ENCODE measurements around the gene C9orf152.

C9orf152 gene

GRCh38 chr9:110156902-110157301 is 51.1 kb downstream of the C9orf152 start:
- Histone ChIP-seq H3K9me3 (ENCODE audit: severe bottlenecking) (no peaks in the 10 kb centered on the region), H3K27ac (ENCODE audit: poor library complexity, severe bottlenecking) (no peak overlapping the region), H3K27me3 (ENCODE audit: insufficient read depth, poor library complexity, severe bottlenecking) (no peaks in the 10 kb centered on the region), H3K36me3 (ENCODE audit: low read depth) (peaks cover 49% of the 10 kb centered on the region), H3K4me1 (ENCODE audit: insufficient read depth, poor library complexity, severe bottlenecking) (peaks cover 3% of the 10 kb centered on the region), H3K4me3 (ENCODE audit: severe bottlenecking) (no peak overlapping the region)
- DNase-seq (ENCODE audit: low spot score) (no peak), ATAC-seq (ENCODE audit: low read depth) (peak; percentile 26; the same call in 1 of the 3 replicates)
- TF ChIP-seq CTCF (IDR thresholded peaks at IDR 0.05; ENCODE audit: poor library complexity, severe bottlenecking), result no peak

- Histone ChIP-seq H3K9me3 (ENCODE audit: severe bottlenecking) (no peaks in the 10 kb centered on the region), H3K4me3 (ENCODE audit: severe bottlenecking) (no peak overlapping the region), H3K27me3 (ENCODE audit: insufficient read depth, poor library complexity, severe bottlenecking) (no peaks in the 10 kb centered on the region), H3K36me3 (ENCODE audit: low read depth) (peaks cover 49% of the 10 kb centered on the region), H3K27ac (ENCODE audit: poor library complexity, severe bottlenecking) (no peak overlapping the region), H3K4me1 (ENCODE audit: insufficient read depth, poor library complexity, severe bottlenecking) (peaks cover 3% of the 10 kb centered on the region)
- ATAC-seq (ENCODE audit: low read depth) (no peak), DNase-seq (ENCODE audit: low spot score) (no peak)
- no peak for TF ChIP-seq CTCF (IDR thresholded peaks at IDR 0.05; ENCODE audit: poor library complexity, severe bottlenecking)
These were observed 51.5 kb downstream of the C9orf152 start for GRCh38 chr9:110156416-110156815.

GRCh38 chr9:110155751-110156150 is 52.2 kb downstream of the C9orf152 start:
- H3K4me1 ChIP-seq (ENCODE audit: insufficient read depth, poor library complexity, severe bottlenecking), result peaks cover 3% of the 10 kb centered on the region
- H3K36me3 ChIP-seq (ENCODE audit: low read depth), result peaks cover 49% of the 10 kb centered on the region
- TF ChIP-seq CTCF (IDR thresholded peaks at IDR 0.05; ENCODE audit: poor library complexity, severe bottlenecking), result no peak
- H3K9me3 ChIP-seq (ENCODE audit: severe bottlenecking), result no peaks in the 10 kb centered on the region
- ATAC-seq (ENCODE audit: low read depth), result no peak
- H3K27me3 ChIP-seq (ENCODE audit: insufficient read depth, poor library complexity, severe bottlenecking), result no peaks in the 10 kb centered on the region
- no peak for DNase-seq (ENCODE audit: low spot score)
- H3K27ac ChIP-seq (ENCODE audit: poor library complexity, severe bottlenecking), result no peak overlapping the region
- H3K4me3 ChIP-seq (ENCODE audit: severe bottlenecking), result no peak overlapping the region

GRCh38 chr9:110153431-110153830 is 54.5 kb downstream of the C9orf152 start:
- DNase-seq (ENCODE audit: low spot score) (no peak), ATAC-seq (ENCODE audit: low read depth) (no peak)
- Histone ChIP-seq H3K36me3 (ENCODE audit: low read depth) (peaks cover 57% of the 10 kb centered on the region), H3K9me3 (ENCODE audit: severe bottlenecking) (no peaks in the 10 kb centered on the region), H3K4me3 (ENCODE audit: severe bottlenecking) (no peak overlapping the region), H3K27me3 (ENCODE audit: insufficient read depth, poor library complexity, severe bottlenecking) (no peaks in the 10 kb centered on the region), H3K27ac (ENCODE audit: poor library complexity, severe bottlenecking) (no peak overlapping the region), H3K4me1 (ENCODE audit: insufficient read depth, poor library complexity, severe bottlenecking) (peaks cover 3% of the 10 kb centered on the region)
- TF ChIP-seq CTCF (IDR thresholded peaks at IDR 0.05; ENCODE audit: poor library complexity, severe bottlenecking), result no peak

- Histone ChIP-seq H3K4me1 (ENCODE audit: insufficient read depth, poor library complexity, severe bottlenecking) (peaks cover 3% of the 10 kb centered on the region), H3K9me3 (ENCODE audit: severe bottlenecking) (no peaks in the 10 kb centered on the region), H3K36me3 (ENCODE audit: low read depth) (peaks cover 63% of the 10 kb centered on the region), H3K27ac (ENCODE audit: poor library complexity, severe bottlenecking) (no peak overlapping the region), H3K27me3 (ENCODE audit: insufficient read depth, poor library complexity, severe bottlenecking) (no peaks in the 10 kb centered on the region), H3K4me3 (ENCODE audit: severe bottlenecking) (no peak overlapping the region)
- no peak for DNase-seq (ENCODE audit: low spot score)
- peak; percentile 62 for ATAC-seq (ENCODE audit: low read depth)
- TF ChIP-seq CTCF (IDR thresholded peaks at IDR 0.05; ENCODE audit: poor library complexity, severe bottlenecking), result peak; percentile 87
These were observed 55.1 kb downstream of the C9orf152 start for GRCh38 chr9:110152704-110153374.

Data from RWPE2 (cell line).